ENCODE measurements around the gene C2.
"Not testable (repeated sequence)": the region's sequence is repeated elsewhere in the genome, so short reads cannot be mapped to it uniquely, and the experiment has no call there.

The C2 gene

DNA sequence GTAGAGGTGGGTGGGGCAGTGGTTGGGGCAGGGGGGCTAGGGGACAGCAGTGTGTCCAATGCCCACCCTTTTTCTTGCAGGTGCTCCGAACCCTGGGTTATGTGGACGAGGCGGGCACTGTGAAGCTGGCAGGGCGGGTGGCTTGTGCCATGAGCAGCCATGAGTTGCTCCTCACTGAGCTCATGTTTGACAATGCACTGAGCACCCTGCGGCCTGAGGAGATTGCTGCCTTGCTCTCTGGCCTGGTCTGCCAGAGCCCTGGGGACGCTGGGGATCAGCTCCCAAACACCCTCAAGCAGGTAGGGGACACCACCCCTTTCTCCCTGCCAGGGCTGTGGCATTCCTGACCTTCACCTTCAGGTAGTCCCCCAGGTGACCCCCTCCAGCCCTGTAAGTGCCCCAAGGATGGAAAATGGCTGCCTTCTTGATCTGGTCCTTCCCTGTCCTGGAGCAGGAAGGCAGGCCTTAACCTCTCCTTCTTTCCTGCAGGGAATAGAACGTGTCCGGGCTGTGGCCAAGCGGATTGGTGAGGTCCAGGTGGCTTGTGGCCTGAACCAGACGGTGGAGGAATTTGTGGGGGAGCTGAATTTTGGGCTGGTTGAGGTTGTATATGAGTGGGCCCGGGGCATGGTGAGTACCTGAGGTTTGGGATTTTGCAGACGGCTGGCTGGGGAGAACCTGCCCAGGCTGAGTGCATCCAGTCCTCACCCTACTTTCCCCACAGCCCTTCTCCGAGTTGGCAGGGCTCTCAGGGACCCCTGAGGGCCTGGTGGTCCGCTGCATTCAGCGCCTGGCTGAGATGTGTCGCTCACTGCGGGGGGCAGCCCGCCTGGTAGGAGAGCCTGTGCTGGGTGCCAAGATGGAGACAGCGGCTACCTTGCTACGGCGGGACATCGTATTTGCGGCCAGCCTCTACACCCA is 41.5 kb downstream of the C2 start:
- Mint-ChIP-seq H3K9me3 (no peaks in the 10 kb centered on the region), H3K27ac (peak overlapping the region; percentile 41), H3K4me3 (no peak overlapping the region), H3K36me3 (ENCODE audit: low read depth) (peaks cover 40% of the 10 kb centered on the region), H3K27me3 (no peaks in the 10 kb centered on the region), H3K4me1 (ENCODE audit: low read depth) (peaks cover 41% of the 10 kb centered on the region)

DNA sequence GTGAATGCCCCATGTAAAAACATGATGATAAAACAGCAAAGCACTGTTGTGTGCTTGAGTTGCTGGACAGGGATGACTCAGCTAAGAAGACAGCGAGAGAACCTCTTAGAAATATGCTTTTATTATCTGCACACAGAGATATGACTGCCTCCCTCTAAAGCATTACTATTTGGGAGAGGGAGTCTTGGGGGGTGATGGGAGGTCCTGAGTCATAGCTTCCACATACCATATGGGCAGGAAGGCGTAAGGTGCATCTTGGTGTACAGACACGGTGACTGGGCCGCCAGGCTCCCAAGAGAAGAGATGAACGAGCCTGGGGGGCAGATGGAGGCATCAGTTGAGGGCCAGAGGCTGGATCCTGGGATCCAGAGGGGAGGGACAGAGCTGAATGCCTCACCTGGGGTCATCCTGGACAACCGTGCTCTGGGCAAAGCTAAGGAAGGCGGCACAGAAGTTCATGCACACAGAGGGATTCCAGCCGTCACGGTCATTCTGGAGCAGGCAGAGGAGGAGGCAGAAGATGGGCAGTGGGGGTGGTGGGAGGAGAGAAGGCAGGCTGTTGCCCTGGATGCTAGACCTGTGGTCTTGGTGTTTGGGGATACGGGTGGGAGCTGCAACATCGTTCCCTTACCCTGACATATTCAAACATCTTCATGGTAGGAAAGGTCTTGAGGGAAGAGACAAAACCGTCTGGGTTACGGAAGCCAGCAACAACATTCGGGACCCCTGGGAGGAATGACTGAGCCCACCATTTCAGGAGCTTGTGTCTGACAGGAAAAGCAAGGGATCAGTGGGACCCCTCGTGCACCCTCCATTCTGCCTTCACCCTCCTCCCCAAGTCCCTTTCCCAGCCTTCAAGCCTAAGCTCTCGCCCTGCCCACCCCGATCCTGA is 42.4 kb downstream of the C2 start:
- Mint-ChIP-seq H3K4me1 (ENCODE audit: low read depth) (peaks cover 48% of the 10 kb centered on the region), H3K36me3 (ENCODE audit: low read depth) (peaks cover 40% of the 10 kb centered on the region), H3K27ac (peak overlapping the region; percentile 61), H3K4me3 (peak overlapping the region; percentile 96), H3K27me3 (no peaks in the 10 kb centered on the region), H3K9me3 (no peaks in the 10 kb centered on the region)

DNA sequence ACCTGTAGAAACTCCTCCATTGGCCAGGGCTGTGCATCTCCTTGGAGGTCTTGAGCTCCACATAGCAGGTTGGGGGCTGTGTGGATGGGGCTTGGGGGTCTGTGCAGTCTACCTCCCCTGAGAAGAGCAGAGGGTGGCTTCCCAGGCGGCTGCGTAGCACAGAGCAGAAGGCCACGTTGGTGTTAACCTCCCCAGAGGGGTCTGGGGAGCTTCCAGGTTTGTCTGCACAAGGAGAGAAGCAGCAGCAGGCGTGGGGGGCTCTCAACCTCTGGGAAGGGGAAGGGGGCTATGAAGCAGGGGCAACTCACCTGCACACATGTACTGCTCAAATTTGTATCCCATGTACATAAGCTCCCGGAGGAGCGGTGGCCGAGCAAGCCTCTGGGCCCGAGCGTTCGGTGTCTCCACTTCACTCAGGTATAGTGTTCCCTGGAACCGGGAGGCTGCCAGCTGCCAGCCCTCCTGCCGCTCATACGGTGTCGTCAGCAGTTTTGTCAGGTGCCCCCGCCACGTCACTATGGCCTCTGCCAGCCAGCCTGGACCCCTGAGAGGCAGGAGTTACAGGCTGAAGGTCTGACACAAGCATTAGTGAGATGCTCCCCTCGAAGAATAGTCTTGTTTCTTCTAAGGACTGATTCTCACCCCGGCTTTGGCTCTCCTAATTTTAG is 43.2 kb downstream of the C2 start:
- no peaks in the 10 kb centered on the region for H3K27me3 Mint-ChIP-seq
- H3K36me3 Mint-ChIP-seq (ENCODE audit: low read depth) = peaks cover 33% of the 10 kb centered on the region
- peak overlapping the region; percentile 96 for H3K4me3 Mint-ChIP-seq
- H3K9me3 Mint-ChIP-seq = no peaks in the 10 kb centered on the region
- H3K4me1 Mint-ChIP-seq (ENCODE audit: low read depth) = peaks cover 48% of the 10 kb centered on the region
- H3K27ac Mint-ChIP-seq = peak overlapping the region; percentile 99

DNA sequence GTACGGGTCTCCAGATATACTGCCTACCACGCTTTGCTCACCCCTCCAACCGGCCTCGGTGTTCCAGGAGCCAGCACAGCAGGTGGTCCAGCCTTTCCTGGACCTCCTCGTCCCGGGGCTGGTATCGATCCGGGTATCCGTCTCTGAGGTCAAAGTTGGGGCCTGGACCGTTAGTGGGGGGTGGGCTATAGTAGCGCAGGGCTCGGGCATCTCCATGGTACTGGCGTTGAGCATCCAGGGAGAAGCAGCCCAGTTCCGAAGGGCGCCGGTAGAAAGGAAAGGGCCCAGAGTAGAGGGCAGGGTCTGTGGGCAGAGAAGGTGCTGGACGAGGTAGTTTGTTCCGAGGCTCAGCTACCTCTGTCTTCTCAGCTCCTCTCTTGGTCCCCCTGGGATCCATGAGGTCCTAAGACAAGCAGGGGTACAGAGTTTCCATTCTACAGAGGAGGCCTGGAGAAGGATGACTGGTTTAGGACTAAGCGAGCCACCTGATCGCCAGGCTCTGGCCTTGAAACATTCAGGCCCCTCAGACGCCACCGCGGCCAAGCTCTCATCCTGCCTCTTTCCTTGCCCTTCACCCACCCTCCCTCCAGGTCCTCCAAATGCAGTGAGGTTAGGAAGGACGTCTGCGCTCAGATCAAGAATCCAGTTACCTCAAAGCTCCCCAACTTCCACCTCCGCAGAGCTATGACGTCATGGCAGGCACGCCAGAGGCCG is 43.9 kb downstream of the C2 start:
- no peaks in the 10 kb centered on the region for H3K9me3 Mint-ChIP-seq
- H3K27ac Mint-ChIP-seq = peak overlapping the region; percentile 99
- peaks cover 48% of the 10 kb centered on the region for H3K4me1 Mint-ChIP-seq (ENCODE audit: low read depth)
- peaks cover 27% of the 10 kb centered on the region for H3K36me3 Mint-ChIP-seq (ENCODE audit: low read depth)
- H3K27me3 Mint-ChIP-seq = no peaks in the 10 kb centered on the region
- H3K4me3 Mint-ChIP-seq = peak overlapping the region; percentile 96

DNA sequence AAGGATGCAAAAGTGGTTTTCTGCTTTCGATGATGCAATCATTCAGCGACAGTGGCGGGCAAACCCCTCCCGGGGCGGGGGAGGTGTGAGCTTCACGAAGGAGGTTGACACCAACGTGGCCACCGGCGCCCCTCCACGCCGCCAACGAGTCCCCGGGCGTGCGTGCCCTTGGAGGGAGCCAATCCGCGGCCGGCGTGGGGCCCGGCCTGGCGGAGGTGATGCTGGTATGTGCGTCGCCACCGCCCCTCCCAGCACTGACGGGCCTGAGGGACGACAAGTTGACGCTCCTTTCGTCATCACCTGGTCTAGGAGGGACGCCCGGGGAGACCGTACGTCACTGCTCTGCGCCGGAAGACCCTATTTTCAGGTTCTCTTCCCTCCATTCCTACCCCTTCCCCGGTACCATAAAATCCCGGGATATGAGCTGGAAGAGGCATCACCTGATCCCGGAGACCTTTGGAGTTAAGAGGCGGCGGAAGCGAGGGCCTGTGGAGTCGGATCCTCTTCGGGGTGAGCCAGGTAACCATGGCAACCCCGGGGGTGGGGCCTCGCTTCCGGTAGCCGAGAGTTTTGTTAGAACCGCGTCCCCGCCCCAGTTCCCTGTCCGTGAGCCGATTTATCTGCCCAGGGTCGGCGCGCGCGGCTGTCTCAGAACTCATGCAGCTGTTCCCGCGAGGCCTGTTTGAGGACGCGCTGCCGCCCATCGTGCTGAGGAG is 44.6 kb downstream of the C2 start, which contains the start of gene DXO:
Gene DXO, minus strand, starts transcription at position 146 of the 716 bp plus-strand sequence. CDS start 463 bp downstream, outside the sequence.
- peaks cover 25% of the 10 kb centered on the region for H3K36me3 Mint-ChIP-seq (ENCODE audit: low read depth)
- no peaks in the 10 kb centered on the region for H3K27me3 Mint-ChIP-seq
- H3K4me3 Mint-ChIP-seq = peak within 1 kb of the TSS; percentile 96
- H3K9me3 Mint-ChIP-seq = no peaks in the 10 kb centered on the region
- peak within 1 kb of the TSS; percentile 99 for H3K27ac Mint-ChIP-seq
- peaks cover 48% of the 10 kb centered on the region for H3K4me1 Mint-ChIP-seq (ENCODE audit: low read depth)

DNA sequence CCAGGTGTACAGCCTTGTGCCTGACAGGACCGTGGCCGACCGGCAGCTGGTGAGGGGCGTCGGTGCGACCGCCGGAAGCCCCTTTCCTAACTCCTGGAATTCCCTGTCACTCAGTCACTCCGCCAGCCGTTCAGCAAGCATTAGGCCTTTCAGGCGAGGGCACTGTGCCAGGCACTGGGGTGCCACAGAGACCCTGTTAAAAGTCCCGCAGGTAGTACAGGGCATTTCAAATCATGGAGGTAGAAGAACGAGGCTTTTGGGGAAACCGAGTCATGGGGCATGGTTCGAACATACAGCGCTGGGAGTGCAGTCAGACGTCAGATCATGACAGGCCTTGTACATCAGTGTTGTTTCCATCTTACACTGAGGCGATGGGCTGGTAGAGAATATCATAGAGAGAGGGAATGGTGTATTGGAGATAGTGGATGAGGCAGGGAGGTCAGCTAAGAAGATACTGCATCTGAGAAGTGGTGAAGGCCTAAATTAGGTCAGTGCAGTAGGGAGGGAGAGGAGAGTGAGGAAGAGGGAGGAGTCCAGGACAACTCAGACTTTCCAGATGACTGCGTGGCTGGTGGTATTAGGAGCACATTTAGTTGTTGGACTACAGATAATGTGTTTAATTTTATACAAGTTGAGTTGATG is 45.3 kb downstream of the C2 start:
- Mint-ChIP-seq H3K36me3 (ENCODE audit: low read depth) (peaks cover 22% of the 10 kb centered on the region), H3K27me3 (no peaks in the 10 kb centered on the region), H3K4me3 (peak overlapping the region; percentile 96), H3K9me3 (no peaks in the 10 kb centered on the region), H3K27ac (peak overlapping the region; percentile 99), H3K4me1 (ENCODE audit: low read depth) (peaks cover 48% of the 10 kb centered on the region)

DNA sequence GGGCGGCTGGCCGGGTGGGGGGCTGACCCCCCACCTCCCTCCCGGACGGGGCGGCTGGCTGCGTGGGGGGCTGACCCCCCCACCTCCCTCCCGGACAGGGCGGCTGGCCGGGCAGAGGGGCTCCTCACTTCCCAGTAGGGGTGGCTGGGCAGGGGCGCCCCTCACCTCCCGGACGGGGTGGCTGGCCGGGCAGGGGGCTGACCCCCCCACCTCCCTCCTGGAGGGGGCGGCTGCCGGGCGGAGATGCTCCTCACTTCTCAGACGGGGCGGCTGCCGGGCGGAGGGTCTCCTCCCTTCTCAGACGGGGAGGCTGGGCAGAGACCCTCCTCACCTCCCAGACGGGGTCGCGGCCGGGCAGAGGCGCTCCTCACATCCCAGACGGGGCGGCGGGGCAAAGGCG is 48.5 kb downstream of the C2 start:
- not testable (repeated sequence) for H3K4me3 Mint-ChIP-seq, H3K27ac Mint-ChIP-seq, H3K27me3 Mint-ChIP-seq, H3K9me3 Mint-ChIP-seq
- Mint-ChIP-seq H3K36me3 (ENCODE audit: low read depth) (peaks cover 20% of the 10 kb centered on the region), H3K4me1 (ENCODE audit: low read depth) (peaks cover 31% of the 10 kb centered on the region)

DNA sequence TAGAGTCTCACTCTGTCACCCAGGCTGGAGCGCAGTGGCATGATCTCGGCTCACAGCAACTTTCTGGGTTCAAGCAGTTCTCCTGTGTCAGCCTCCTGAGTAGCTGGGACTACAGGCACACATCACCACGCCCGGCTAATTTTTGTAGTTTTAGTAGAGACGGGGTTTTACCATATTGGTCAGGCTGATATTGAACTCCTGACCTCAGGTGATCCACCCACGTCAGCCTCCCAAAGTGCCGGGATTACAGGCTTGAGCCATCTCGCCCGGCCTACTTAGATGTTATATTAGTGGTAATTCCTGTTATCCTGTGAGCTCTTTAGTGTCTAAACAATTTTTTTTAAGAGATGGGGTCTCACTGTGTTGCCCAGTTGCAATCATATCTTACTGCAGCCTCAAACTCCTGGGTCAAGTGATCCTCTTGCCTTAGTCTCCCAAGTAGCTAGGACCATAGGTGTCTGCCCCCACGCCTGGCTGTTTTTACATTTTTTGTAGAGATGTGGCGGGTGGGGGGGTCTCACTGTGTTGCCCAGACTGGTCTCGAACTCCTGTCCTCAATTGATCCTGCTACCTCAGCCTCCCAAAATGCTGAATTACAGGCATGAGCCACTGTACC is 50.4 kb downstream of the C2 start:
- peaks cover 17% of the 10 kb centered on the region for H3K4me1 Mint-ChIP-seq (ENCODE audit: low read depth)
- H3K9me3 Mint-ChIP-seq = no peaks in the 10 kb centered on the region
- H3K4me3 Mint-ChIP-seq = no peak overlapping the region
- H3K36me3 Mint-ChIP-seq (ENCODE audit: low read depth) = peaks cover 20% of the 10 kb centered on the region
- no peak overlapping the region for H3K27ac Mint-ChIP-seq
- no peaks in the 10 kb centered on the region for H3K27me3 Mint-ChIP-seq

DNA sequence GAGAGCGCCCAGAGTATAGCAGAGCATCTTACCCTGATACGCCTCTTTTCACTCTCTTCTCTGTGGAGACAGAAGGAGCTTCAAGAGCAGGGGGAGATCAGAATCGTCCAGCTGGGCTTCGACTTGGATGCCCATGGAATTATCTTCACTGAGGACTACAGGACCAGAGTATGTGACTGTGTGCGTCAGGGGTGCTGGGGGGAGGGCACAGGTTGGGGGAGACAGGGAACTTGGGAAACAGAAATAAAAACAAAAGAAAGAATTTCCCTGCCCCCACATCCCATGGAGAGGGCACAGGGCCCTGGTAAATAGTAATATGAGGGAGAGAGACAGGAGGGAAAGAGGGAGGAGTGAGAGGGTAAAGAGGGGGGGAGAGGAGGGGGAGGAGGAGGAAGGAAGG is 51.3 kb downstream of the C2 start:
- Mint-ChIP-seq H3K4me3 (no peak overlapping the region), H3K27me3 (no peaks in the 10 kb centered on the region), H3K36me3 (ENCODE audit: low read depth) (peaks cover 12% of the 10 kb centered on the region), H3K9me3 (no peaks in the 10 kb centered on the region), H3K27ac (no peak overlapping the region), H3K4me1 (ENCODE audit: low read depth) (peaks cover 8% of the 10 kb centered on the region)

DNA sequence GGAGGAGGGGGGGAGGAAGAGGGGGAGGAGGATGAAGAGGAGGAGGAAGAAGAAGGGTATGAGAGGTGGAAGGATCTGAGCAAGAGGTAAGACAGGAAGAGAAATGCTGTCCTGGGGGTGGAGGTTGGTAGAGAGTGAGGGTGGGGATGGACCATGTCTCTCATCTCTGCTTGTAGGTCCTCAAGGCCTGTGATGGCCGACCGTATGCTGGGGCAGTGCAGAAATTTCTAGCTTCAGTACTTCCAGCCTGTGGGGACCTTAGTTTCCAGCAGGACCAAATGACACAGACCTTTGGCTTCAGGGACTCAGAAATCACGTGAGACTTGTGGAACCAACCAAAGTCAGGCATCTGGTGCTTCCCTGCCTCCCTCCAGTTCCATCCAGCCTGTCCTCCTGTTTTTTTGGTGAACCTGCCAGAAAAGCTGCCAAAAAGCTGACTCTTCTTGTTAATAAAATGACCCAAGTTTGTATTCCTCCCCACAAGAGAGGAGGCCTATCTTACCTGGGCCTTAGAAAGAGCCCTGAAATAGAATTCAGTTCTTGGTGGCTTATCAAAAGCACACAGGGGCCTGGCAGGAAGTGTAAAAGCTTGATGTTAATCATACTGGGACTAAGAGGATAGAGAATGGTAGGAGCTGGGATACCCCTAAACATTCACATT is 51.9 kb downstream of the C2 start:
- Mint-ChIP-seq H3K4me1 (ENCODE audit: low read depth) (peaks cover 3% of the 10 kb centered on the region), H3K27me3 (no peaks in the 10 kb centered on the region), H3K9me3 (no peaks in the 10 kb centered on the region), H3K27ac (peak overlapping the region; percentile 24), H3K4me3 (no peak overlapping the region), H3K36me3 (ENCODE audit: low read depth) (peaks cover 12% of the 10 kb centered on the region)

DNA sequence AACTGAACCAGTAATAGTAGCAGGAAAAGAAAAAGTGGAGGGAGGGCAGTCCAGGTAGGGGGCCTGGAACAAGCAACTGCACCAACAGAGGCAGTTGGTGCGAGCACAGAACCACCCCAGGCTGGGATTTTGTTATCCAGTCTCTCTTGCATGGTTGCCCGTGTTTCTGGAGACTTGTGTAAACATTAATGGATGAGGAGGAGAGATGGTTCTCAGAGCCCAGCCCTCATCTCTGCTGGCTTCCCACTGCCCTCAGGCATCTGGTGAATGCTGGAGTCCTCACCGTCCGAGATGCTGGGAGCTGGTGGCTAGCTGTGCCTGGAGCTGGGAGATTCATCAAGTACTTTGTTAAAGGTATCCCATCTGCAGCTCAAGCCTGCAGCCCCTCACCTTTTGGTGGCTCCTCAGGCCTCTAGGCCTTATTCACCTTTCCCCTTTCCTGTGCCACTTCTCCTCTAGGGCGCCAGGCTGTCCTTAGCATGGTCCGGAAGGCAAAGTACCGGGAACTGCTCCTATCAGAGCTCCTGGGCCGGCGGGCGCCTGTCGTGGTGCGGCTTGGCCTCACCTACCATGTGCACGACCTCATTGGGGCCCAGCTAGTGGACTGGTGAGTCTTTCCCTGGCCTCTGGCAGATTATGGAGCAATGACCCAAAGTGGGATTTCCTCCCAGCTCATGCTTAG is 52.8 kb downstream of the C2 start:
- H3K27me3 Mint-ChIP-seq; H3K9me3 Mint-ChIP-seq; H3K36me3 Mint-ChIP-seq (ENCODE audit: low read depth); H3K4me3 Mint-ChIP-seq; H3K4me1 Mint-ChIP-seq (ENCODE audit: low read depth): not testable (repeated sequence)
- peak overlapping the region; percentile 24 for H3K27ac Mint-ChIP-seq

DNA sequence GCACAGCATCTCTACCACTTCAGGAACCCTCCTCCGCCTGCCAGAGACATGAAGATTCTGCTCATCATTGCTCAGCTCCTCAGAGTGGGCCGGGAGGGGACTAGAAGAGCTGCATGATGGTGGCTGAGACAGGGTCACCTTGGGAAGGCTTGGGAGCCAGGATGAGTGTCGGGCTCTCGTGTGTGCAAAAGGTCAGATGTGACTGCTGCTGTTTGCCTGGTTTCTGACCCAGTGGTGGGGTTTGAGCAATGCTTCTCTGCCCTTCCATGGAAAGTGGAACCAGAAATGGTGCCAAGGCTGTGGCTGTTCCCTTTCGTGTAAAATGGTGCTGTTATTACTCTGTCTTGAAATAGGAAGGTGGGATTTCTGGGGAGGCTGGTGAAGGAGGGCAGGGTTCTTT is 53.5 kb downstream of the C2 start:
- H3K27me3 Mint-ChIP-seq; H3K9me3 Mint-ChIP-seq; H3K4me3 Mint-ChIP-seq; H3K27ac Mint-ChIP-seq; H3K4me1 Mint-ChIP-seq (ENCODE audit: low read depth); H3K36me3 Mint-ChIP-seq (ENCODE audit: low read depth): not testable (repeated sequence)
